EL (cell line): Measurements from ENCODE around the gene OR13C9.
"Not testable (repeated sequence)": the region's sequence is repeated elsewhere in the genome, so short reads cannot be mapped to it uniquely, and the experiment has no call there.

Experiments
- DNase-seq: peaks from one replicate; pipeline ENCODE4 v3.0.0-alpha.2; 2016

Gene OR13C9

GRCh38 chr9:104618104-104618503 is at the start of gene OR13C9:
Gene OR13C9 (minus strand): TSS chr9:104618204. CDS start chr9:104618204, 0 bp downstream.
- no peak for DNase-seq

GRCh38 chr9:104658496-104659195 is 40.6 kb upstream of the OR13C9 start:
- no peak for DNase-seq

- DNase-seq, result no peak
Observed at GRCh38 chr9:104635456-104635855, 17.5 kb upstream of the OR13C9 start.

GRCh38 chr9:104633976-104634520 is 16.0 kb upstream of the OR13C9 start:
- DNase-seq, result no peak

GRCh38 chr9:104625964-104626363 is 8.0 kb upstream of the OR13C9 start:
- not testable (repeated sequence) for DNase-seq

- DNase-seq, result no peak
Observed at GRCh38 chr9:104617418-104617817, 586 bp downstream of the OR13C9 start.

- no peak for DNase-seq
Observed at GRCh38 chr9:104611213-104611612, 6.8 kb downstream of the OR13C9 start.

- no peak for DNase-seq
Observed at GRCh38 chr9:104608336-104608735, 9.7 kb downstream of the OR13C9 start.

GRCh38 chr9:104606152-104606551 is 11.9 kb downstream of the OR13C9 start:
- DNase-seq, result no peak

GRCh38 chr9:104605527-104605926 is 12.5 kb downstream of the OR13C9 start, which contains the start of gene OR13C2:
Gene OR13C2 (minus strand): TSS chr9:104605627. CDS start chr9:104605627, 0 bp downstream.
- DNase-seq, result not testable (repeated sequence)

- no peak for DNase-seq
Observed at GRCh38 chr9:104604801-104605200, 13.2 kb downstream of the OR13C9 start.

- DNase-seq, result not testable (repeated sequence)
Observed at GRCh38 chr9:104599313-104599712, 18.7 kb downstream of the OR13C9 start, which contains the start of gene OR13C5. Gene OR13C5 (minus strand): TSS chr9:104599413. CDS start chr9:104599413, 0 bp downstream.

- not testable (repeated sequence) for DNase-seq
Observed at GRCh38 chr9:104598749-104599148, 19.3 kb downstream of the OR13C9 start.

GRCh38 chr9:104589626-104590025 is 28.4 kb downstream of the OR13C9 start:
- DNase-seq, result no peak

- no peak for DNase-seq
Observed at GRCh38 chr9:104586496-104587180, 31.4 kb downstream of the OR13C9 start.

GRCh38 chr9:104580562-104580961 is 37.4 kb downstream of the OR13C9 start:
- no peak for DNase-seq

- no peak for DNase-seq
Observed at GRCh38 chr9:104577263-104577662, 40.7 kb downstream of the OR13C9 start.

GRCh38 chr9:104575456-104575855 is 42.5 kb downstream of the OR13C9 start:
- DNase-seq, result no peak

- no peak for DNase-seq
Observed at GRCh38 chr9:104572612-104573011, 45.4 kb downstream of the OR13C9 start.

GRCh38 chr9:104568868-104569267 is 49.1 kb downstream of the OR13C9 start, which contains the start of gene OR13C8:
Gene OR13C8 (plus strand): TSS chr9:104569168. CDS start chr9:104569168, 0 bp downstream.
- no peak for DNase-seq
